HCT116 (cell line): ENCODE data around the gene CACNG1. TPM values are rescaled to one million over a fixed set of nuclear protein-coding genes. Genes with fewer than 3 reads are reported as not detected.

Experiments
- ATAC-seq: fragments of 200-7000 bp; cut with Tn5 transposase; 2 replicates; pipeline ENCODE4 v1.9.1; 2020; ENCODE audit warnings: mild to moderate bottlenecking, moderate library complexity
- BruUV-seq: library from RNA; stranded (reverse); fragments of 400-500 nt; replicated peaks from 2 replicates; lab custom pipeline; 2021; lab: Mats Ljungman, UMichigan
- CTCF ChIA-PET: fragments of 300-600 bp; sonication (Branson Sonifier 250); formaldehyde crosslinking; loops from one replicate; lab custom pipeline; 2021; ENCODE audit warnings: antibody characterized with exemption; lab: Charles Lee
- POLR2A ChIA-PET: fragments of 300-600, 350-600 bp; sonication (Branson Sonifier 250); formaldehyde crosslinking; loops from one replicate; lab custom pipeline; 2021; ENCODE audit warnings: antibody characterized with exemption; lab: Charles Lee
- RAD21 ChIA-PET, 2 experiments: fragments of 300-600 bp; sonication (Branson Sonifier 250); formaldehyde crosslinking; loops; one replicate each; lab custom pipeline; 2023; ENCODE audit warnings: low total read pairs in 2 of 2; ENCODE audit not compliant: uncharacterized antibody in 2 of 2, unreplicated experiment in 2 of 2, low non-redundant PET in 1 of 2; lab: Charles Lee
- DNase-seq: peaks from one replicate; pipeline ENCODE4 v3.0.0-alpha.2; 2010; ENCODE audit warnings: low read depth, low spot score
- H2AFZ ChIP-seq: fragments of 200-600 bp; shearing (Covaris generic), sonication (generic); 2 replicates; pipeline ENCODE4 v1.6.1; 2017; ENCODE audit warnings: low read depth, mixed run types, mixed read lengths, antibody characterized with exemption, low read length; ENCODE audit not compliant: poor library complexity, severe bottlenecking
- H3K27ac ChIP-seq: 2 replicates; pipeline ENCODE4 v1.5.1; 2012; ENCODE audit warnings: low read depth, low read length
- H3K27me3 ChIP-seq: fragments of 200-600 bp; sonication (generic); 2 replicates; pipeline ENCODE4 v1.6.1; 2016; ENCODE audit warnings: mixed run types, low read length, mixed read lengths; ENCODE audit not compliant: insufficient read depth
- H3K36me3 ChIP-seq, 2 experiments: fragments of 200-500 bp in 1 of 2; fragments of 200-600 bp in 1 of 2; sonication (Bioruptor generic) in 1 of 2; sonication (generic) in 1 of 2; 2 replicates each; pipeline versions ENCODE4 v1.5.1 to v1.6.1; 2014 to 2016; ENCODE audit warnings: low read length in 2 of 2, inconsistent platforms in 1 of 2, mixed read lengths in 1 of 2, mixed run types in 1 of 2; ENCODE audit not compliant: insufficient read depth in 2 of 2, control insufficient read depth in 1 of 2
- H3K4me1 ChIP-seq, 2 experiments: fragments of 200-600 bp in 1 of 2; sonication (generic) in 1 of 2; 2 replicates each; pipeline versions ENCODE4 v1.5.1 to v1.6.1; 2012 to 2017; ENCODE audit warnings: low read length in 2 of 2, inconsistent platforms in 1 of 2, mild to moderate bottlenecking in 1 of 2, mixed read lengths in 1 of 2, mixed run types in 1 of 2, moderate library complexity in 1 of 2; ENCODE audit not compliant: insufficient read depth in 2 of 2, control insufficient read depth in 1 of 2
- H3K4me2 ChIP-seq: fragments of 200-600 bp; sonication (generic); 2 replicates; pipeline ENCODE4 v1.6.1; 2017; ENCODE audit warnings: mixed run types, low read length, mixed read lengths
- H3K4me3 ChIP-seq, 2 experiments: fragments of 200-600 bp in 1 of 2; sonication (generic) in 1 of 2; replicated peaks in 1 of 2; 2 replicates each; pipeline ENCODE4 v1.5.1; 2011 to 2016; ENCODE audit warnings: low read length in 2 of 2, control low read depth in 1 of 2, low read depth in 1 of 2, mild to moderate bottlenecking in 1 of 2, mixed read lengths in 1 of 2, mixed run types in 1 of 2
- H3K79me2 ChIP-seq: fragments of 200-600 bp; sonication (generic); 2 replicates; pipeline ENCODE4 v1.6.1; 2017; ENCODE audit warnings: mild to moderate bottlenecking, mixed run types, low read length, moderate library complexity, mixed read lengths; ENCODE audit not compliant: insufficient read depth
- H3K9ac ChIP-seq: fragments of 200-600 bp; sonication (generic); 2 replicates; pipeline ENCODE4 v1.6.1; 2016; ENCODE audit warnings: low read length, mixed read lengths
- H3K9me2 ChIP-seq: fragments of 200-600 bp; sonication (generic), shearing (Covaris generic); 2 replicates; pipeline ENCODE4 v1.6.1; 2017; ENCODE audit warnings: mixed run types, mild to moderate bottlenecking, moderate library complexity; ENCODE audit not compliant: insufficient read depth
- H3K9me3 ChIP-seq, 2 experiments: fragments of 200-500 bp in 1 of 2; fragments of 200-600 bp in 1 of 2; sonication (Bioruptor generic) in 1 of 2; sonication (generic) in 1 of 2; 2 replicates each; pipeline ENCODE4 v1.6.1; 2014 to 2017; ENCODE audit warnings: low read length in 2 of 2, mixed read lengths in 2 of 2, inconsistent platforms in 1 of 2, low read depth in 1 of 2, mild to moderate bottlenecking in 1 of 2, mixed run types in 1 of 2, moderate library complexity in 1 of 2; ENCODE audit not compliant: control insufficient read depth in 1 of 2, insufficient read depth in 1 of 2
- H4K20me1 ChIP-seq: fragments of 200-600 bp; sonication (generic), shearing (Covaris generic); 2 replicates; pipeline ENCODE4 v1.6.1; 2017; ENCODE audit warnings: mixed run types, mild to moderate bottlenecking, moderate library complexity; ENCODE audit not compliant: insufficient read depth
- CBX3 ChIP-seq: IDR thresholded peaks from 2 replicates; pipeline ENCODE4 v1.6.1; 2012; ENCODE audit warnings: low read depth
- CEBPB ChIP-seq: IDR thresholded peaks from 2 replicates; pipeline ENCODE4 v1.6.1; 2012; ENCODE audit warnings: low read depth
- EGR1 ChIP-seq: IDR thresholded peaks from 2 replicates; pipeline ENCODE4 v1.6.1; 2012; ENCODE audit warnings: low read depth
- EZH2 ChIP-seq: fragments of 200-600 bp; sonication (generic); IDR thresholded peaks from 2 replicates; pipeline ENCODE4 v1.6.1; 2017; ENCODE audit warnings: antibody characterized with exemption, mixed run types
- EZH2phosphoT487 ChIP-seq: fragments of 200-600 bp; IDR thresholded peaks from 2 replicates; pipeline ENCODE4 v1.6.1; 2018; ENCODE audit warnings: antibody characterized with exemption, borderline replicate concordance
- FOSL1 ChIP-seq: IDR thresholded peaks from 2 replicates; pipeline ENCODE4 v1.6.1; 2012; ENCODE audit warnings: low read depth
- JUND ChIP-seq: IDR thresholded peaks from 2 replicates; pipeline ENCODE4 v1.6.1; 2012
- POLR2AphosphoS5 ChIP-seq: IDR thresholded peaks from 2 replicates; pipeline ENCODE4 v1.6.1; 2011; ENCODE audit warnings: mild to moderate bottlenecking, low read depth, low read length, moderate library complexity
- SP1 ChIP-seq: IDR thresholded peaks from 2 replicates; pipeline ENCODE4 v1.6.1; 2012; ENCODE audit warnings: low read depth
- SRF ChIP-seq: IDR thresholded peaks from 2 replicates; pipeline ENCODE4 v1.6.1; 2012; ENCODE audit warnings: low read depth
- TCF7L2 ChIP-seq: IDR thresholded peaks from 2 replicates; pipeline ENCODE4 v1.7.0; 2011; ENCODE audit warnings: borderline replicate concordance, inconsistent platforms; ENCODE audit not compliant: insufficient read depth, insufficient read length; ENCODE audit errors: extremely low read depth
- ZFX ChIP-seq: fragments of 450-650 bp; IDR thresholded peaks from 2 replicates; pipeline ENCODE4 v1.6.1; 2017
- ZNF274 ChIP-seq: fragments of 200-500 bp; sonication (Bioruptor generic); IDR thresholded peaks from 2 replicates; pipeline ENCODE4 v1.6.1; 2014; ENCODE audit warnings: mild to moderate bottlenecking, low read depth, low read length, inconsistent platforms
- intact Hi-C: fragments of 100-400 bp; cut with micrococcal nuclease; formaldehyde crosslinking; loops from 2 replicates; pipeline ENCODE4 v1.10.0; 2022
- total RNA-seq: library from RNA; stranded (reverse); gene quantifications from one replicate; pipeline ENCODE4 v1.2.1, GENCODE V29; 2021; ENCODE audit not compliant: unreplicated experiment
- TF ChIP-seq, protein P1 (sequence below): IDR thresholded peaks from 2 replicates; pipeline ENCODE4 v1.6.1; 2012
- TF ChIP-seq, protein P2 (sequence below): IDR thresholded peaks from 2 replicates; pipeline ENCODE4 v1.6.1; 2012
- TF ChIP-seq, protein P3 (sequence below), 3 experiments: fragments of 200-600 bp in 1 of 3; sonication (generic) in 1 of 3; IDR thresholded peaks in 2 of 3; conservative IDR thresholded peaks in 1 of 3; 2 replicates each; pipeline ENCODE4 v1.5.1; 2012 to 2017; ENCODE audit warnings: low read depth in 2 of 3, low read length in 2 of 3, antibody characterized with exemption in 1 of 3, borderline replicate concordance in 1 of 3, control low read depth in 1 of 3, mild to moderate bottlenecking in 1 of 3, mixed read lengths in 1 of 3, mixed run types in 1 of 3, moderate library complexity in 1 of 3; ENCODE audit not compliant: insufficient read depth in 1 of 3
- TF ChIP-seq, protein P4 (sequence below): IDR thresholded peaks from 2 replicates; pipeline ENCODE4 v1.6.1; 2011; ENCODE audit warnings: mild to moderate bottlenecking, low read length, moderate library complexity; ENCODE audit not compliant: insufficient replicate concordance; ENCODE audit errors: extremely low read depth
- TF ChIP-seq, protein P5 (sequence below): IDR thresholded peaks from 2 replicates; pipeline ENCODE4 v1.6.1; 2012; ENCODE audit warnings: low read depth

Gene CACNG1
- total RNA-seq, 1 experiment from 2014 or later = not detected

DNA sequence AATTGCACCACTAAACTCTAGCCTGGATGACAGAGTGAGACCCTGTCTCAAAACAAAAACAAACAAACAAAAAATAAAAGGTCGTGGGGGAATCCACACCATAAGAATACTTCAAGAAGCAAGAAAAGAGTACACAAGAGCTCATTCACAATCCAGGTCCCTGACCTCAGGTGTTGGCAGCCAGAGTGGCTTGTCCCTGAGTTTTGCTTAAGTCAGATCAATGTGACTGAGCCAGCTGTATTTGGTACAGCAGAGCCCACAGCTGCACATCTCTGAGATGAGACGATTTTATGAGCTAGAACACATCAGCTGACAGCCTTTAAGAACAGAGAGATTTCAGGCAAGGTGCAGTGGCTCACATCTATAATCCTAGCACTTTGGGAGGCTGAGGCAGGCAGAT, 22.4 kb downstream of the CACNG1 start:
- ATAC-seq (no peak), DNase-seq (no peak)
- no peak overlapping the region for H2AFZ ChIP-seq
- POLR2A ChIA-PET = no interaction called here
- H3K9me2 ChIP-seq = no peaks in the 10 kb centered on the region
- no peaks in the 10 kb centered on the region for H3K9me3 ChIP-seq
- TF ChIP-seq, protein P1, sequence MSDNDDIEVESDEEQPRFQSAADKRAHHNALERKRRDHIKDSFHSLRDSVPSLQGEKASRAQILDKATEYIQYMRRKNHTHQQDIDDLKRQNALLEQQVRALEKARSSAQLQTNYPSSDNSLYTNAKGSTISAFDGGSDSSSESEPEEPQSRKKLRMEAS = no peak
- TF ChIP-seq EZH2 = no peak
- TF ChIP-seq, protein P2, sequence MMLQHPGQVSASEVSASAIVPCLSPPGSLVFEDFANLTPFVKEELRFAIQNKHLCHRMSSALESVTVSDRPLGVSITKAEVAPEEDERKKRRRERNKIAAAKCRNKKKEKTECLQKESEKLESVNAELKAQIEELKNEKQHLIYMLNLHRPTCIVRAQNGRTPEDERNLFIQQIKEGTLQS = no peak
- TF ChIP-seq SRF = no peak
- TF ChIP-seq EZH2phosphoT487 = no peak
- TF ChIP-seq, protein P3, sequence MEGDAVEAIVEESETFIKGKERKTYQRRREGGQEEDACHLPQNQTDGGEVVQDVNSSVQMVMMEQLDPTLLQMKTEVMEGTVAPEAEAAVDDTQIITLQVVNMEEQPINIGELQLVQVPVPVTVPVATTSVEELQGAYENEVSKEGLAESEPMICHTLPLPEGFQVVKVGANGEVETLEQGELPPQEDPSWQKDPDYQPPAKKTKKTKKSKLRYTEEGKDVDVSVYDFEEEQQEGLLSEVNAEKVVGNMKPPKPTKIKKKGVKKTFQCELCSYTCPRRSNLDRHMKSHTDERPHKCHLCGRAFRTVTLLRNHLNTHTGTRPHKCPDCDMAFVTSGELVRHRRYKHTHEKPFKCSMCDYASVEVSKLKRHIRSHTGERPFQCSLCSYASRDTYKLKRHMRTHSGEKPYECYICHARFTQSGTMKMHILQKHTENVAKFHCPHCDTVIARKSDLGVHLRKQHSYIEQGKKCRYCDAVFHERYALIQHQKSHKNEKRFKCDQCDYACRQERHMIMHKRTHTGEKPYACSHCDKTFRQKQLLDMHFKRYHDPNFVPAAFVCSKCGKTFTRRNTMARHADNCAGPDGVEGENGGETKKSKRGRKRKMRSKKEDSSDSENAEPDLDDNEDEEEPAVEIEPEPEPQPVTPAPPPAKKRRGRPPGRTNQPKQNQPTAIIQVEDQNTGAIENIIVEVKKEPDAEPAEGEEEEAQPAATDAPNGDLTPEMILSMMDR (IDR thresholded peaks at IDR 0.05 in 2 of 3, conservative IDR thresholded peaks at IDR 0.05 in 1 of 3; ENCODE audit: borderline replicate concordance in 1 of 3, insufficient read depth in 1 of 3, low read depth in 2 of 3, low read length in 2 of 3) = no peak
- TF ChIP-seq JUND = no peak
- TF ChIP-seq CBX3 = no peak
- no peak for TF ChIP-seq FOSL1
- TF ChIP-seq EGR1 = no peak
- TF ChIP-seq, protein P4, sequence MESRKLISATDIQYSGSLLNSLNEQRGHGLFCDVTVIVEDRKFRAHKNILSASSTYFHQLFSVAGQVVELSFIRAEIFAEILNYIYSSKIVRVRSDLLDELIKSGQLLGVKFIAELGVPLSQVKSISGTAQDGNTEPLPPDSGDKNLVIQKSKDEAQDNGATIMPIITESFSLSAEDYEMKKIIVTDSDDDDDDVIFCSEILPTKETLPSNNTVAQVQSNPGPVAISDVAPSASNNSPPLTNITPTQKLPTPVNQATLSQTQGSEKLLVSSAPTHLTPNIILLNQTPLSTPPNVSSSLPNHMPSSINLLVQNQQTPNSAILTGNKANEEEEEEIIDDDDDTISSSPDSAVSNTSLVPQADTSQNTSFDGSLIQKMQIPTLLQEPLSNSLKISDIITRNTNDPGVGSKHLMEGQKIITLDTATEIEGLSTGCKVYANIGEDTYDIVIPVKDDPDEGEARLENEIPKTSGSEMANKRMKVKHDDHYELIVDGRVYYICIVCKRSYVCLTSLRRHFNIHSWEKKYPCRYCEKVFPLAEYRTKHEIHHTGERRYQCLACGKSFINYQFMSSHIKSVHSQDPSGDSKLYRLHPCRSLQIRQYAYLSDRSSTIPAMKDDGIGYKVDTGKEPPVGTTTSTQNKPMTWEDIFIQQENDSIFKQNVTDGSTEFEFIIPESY = no peak
- no peak for TF ChIP-seq CEBPB
- TF ChIP-seq, protein P5, sequence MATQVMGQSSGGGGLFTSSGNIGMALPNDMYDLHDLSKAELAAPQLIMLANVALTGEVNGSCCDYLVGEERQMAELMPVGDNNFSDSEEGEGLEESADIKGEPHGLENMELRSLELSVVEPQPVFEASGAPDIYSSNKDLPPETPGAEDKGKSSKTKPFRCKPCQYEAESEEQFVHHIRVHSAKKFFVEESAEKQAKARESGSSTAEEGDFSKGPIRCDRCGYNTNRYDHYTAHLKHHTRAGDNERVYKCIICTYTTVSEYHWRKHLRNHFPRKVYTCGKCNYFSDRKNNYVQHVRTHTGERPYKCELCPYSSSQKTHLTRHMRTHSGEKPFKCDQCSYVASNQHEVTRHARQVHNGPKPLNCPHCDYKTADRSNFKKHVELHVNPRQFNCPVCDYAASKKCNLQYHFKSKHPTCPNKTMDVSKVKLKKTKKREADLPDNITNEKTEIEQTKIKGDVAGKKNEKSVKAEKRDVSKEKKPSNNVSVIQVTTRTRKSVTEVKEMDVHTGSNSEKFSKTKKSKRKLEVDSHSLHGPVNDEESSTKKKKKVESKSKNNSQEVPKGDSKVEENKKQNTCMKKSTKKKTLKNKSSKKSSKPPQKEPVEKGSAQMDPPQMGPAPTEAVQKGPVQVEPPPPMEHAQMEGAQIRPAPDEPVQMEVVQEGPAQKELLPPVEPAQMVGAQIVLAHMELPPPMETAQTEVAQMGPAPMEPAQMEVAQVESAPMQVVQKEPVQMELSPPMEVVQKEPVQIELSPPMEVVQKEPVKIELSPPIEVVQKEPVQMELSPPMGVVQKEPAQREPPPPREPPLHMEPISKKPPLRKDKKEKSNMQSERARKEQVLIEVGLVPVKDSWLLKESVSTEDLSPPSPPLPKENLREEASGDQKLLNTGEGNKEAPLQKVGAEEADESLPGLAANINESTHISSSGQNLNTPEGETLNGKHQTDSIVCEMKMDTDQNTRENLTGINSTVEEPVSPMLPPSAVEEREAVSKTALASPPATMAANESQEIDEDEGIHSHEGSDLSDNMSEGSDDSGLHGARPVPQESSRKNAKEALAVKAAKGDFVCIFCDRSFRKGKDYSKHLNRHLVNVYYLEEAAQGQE = no peak
- TF ChIP-seq POLR2AphosphoS5 = no peak
- TF ChIP-seq TCF7L2 = no peak
- TF ChIP-seq ZFX = no peak
- no peak for TF ChIP-seq ZNF274
- no peak for TF ChIP-seq SP1
- RAD21 ChIA-PET = no interaction called here
- H3K4me1 ChIP-seq = no peaks in the 10 kb centered on the region
- no peaks in the 10 kb centered on the region for H4K20me1 ChIP-seq
- H3K79me2 ChIP-seq = no peaks in the 10 kb centered on the region
- H3K36me3 ChIP-seq = no peaks in the 10 kb centered on the region
- H3K4me2 ChIP-seq = no peak overlapping the region
- intact Hi-C loops = no loop called here
- no peak overlapping the region for H3K27ac ChIP-seq
- no peak overlapping the region for H3K4me3 ChIP-seq
- no TSS peak for BruUV-seq
- CTCF ChIA-PET = no interaction called here
- H3K9ac ChIP-seq = no peak overlapping the region
- no peaks in the 10 kb centered on the region for H3K27me3 ChIP-seq
